Skeletal muscle satellite cell (primary cell): ENCODE measurements around the gene SLC9A3.

Experiments used
- H3K27me3 ChIP-seq: 2 replicates; pipeline ENCODE4 v1.7.0; 2013; ENCODE audit warnings: low read length; ENCODE audit not compliant: control insufficient read depth, insufficient read depth
- H3K36me3 ChIP-seq: 2 replicates; pipeline ENCODE4 v1.7.0; 2013; ENCODE audit warnings: mild to moderate bottlenecking, control low read depth, low read length; ENCODE audit not compliant: insufficient read depth
- H3K4me1 ChIP-seq: 2 replicates; pipeline ENCODE4 v1.7.0; 2013; ENCODE audit warnings: low read length; ENCODE audit not compliant: control insufficient read depth, insufficient read depth
- H3K4me2 ChIP-seq: 2 replicates; pipeline ENCODE4 v1.7.0; 2013; ENCODE audit warnings: mild to moderate bottlenecking, low read length
- H3K4me3 ChIP-seq: 2 replicates; pipeline ENCODE4 v1.7.0; 2013; ENCODE audit warnings: low read length
- H3K9ac ChIP-seq: 2 replicates; pipeline ENCODE4 v1.7.0; 2013; ENCODE audit warnings: mild to moderate bottlenecking, low read depth, low read length, moderate library complexity
- H3K9me3 ChIP-seq: replicated peaks from 2 replicates; pipeline ENCODE4 v1.7.0; 2013; ENCODE audit warnings: mild to moderate bottlenecking, control low read depth, low read length

Gene SLC9A3

GRCh38 chr5:497090-497700 lies 27.1 kb downstream of the SLC9A3 start:
- H3K4me3 ChIP-seq: no peak overlapping the region
- no peak overlapping the region for H3K9ac ChIP-seq
- no peaks in the 10 kb centered on the region for H3K4me1 ChIP-seq
- no peaks in the 10 kb centered on the region for H3K36me3 ChIP-seq
- peaks cover 57% of the 10 kb centered on the region for H3K27me3 ChIP-seq
- H3K4me2 ChIP-seq: no peak overlapping the region
- H3K9me3 ChIP-seq: no peaks in the 10 kb centered on the region

- H3K36me3 ChIP-seq: no peaks in the 10 kb centered on the region
- H3K4me3 ChIP-seq: no peak overlapping the region
- H3K27me3 ChIP-seq: peaks cover 54% of the 10 kb centered on the region
- H3K4me2 ChIP-seq: no peak overlapping the region
- no peaks in the 10 kb centered on the region for H3K9me3 ChIP-seq
- H3K4me1 ChIP-seq: no peaks in the 10 kb centered on the region
- no peak overlapping the region for H3K9ac ChIP-seq
Observed at GRCh38 chr5:496028-496427, 28.2 kb downstream of the SLC9A3 start.

- Histone ChIP-seq H3K27me3 (peaks cover 59% of the 10 kb centered on the region), H3K4me2 (no peak overlapping the region), H3K9me3 (no peaks in the 10 kb centered on the region), H3K9ac (no peak overlapping the region), H3K4me1 (no peaks in the 10 kb centered on the region), H3K36me3 (no peaks in the 10 kb centered on the region), H3K4me3 (no peak overlapping the region)
Observed at GRCh38 chr5:494667-495255, 29.5 kb downstream of the SLC9A3 start.

- H3K9me3 ChIP-seq: no peaks in the 10 kb centered on the region
- no peak overlapping the region for H3K9ac ChIP-seq
- peaks cover 57% of the 10 kb centered on the region for H3K27me3 ChIP-seq
- H3K4me3 ChIP-seq: no peak overlapping the region
- H3K4me1 ChIP-seq: no peaks in the 10 kb centered on the region
- no peak overlapping the region for H3K4me2 ChIP-seq
- no peaks in the 10 kb centered on the region for H3K36me3 ChIP-seq
Observed at GRCh38 chr5:493758-494157, 30.5 kb downstream of the SLC9A3 start.

- Histone ChIP-seq H3K9ac (no peak overlapping the region), H3K4me2 (no peak overlapping the region), H3K4me1 (no peaks in the 10 kb centered on the region), H3K4me3 (no peak overlapping the region), H3K9me3 (no peaks in the 10 kb centered on the region), H3K27me3 (peaks cover 54% of the 10 kb centered on the region), H3K36me3 (no peaks in the 10 kb centered on the region)
Observed at GRCh38 chr5:493119-493701, 31.0 kb downstream of the SLC9A3 start.

- H3K4me1 ChIP-seq: no peaks in the 10 kb centered on the region
- H3K27me3 ChIP-seq: peaks cover 54% of the 10 kb centered on the region
- no peak overlapping the region for H3K9ac ChIP-seq
- no peaks in the 10 kb centered on the region for H3K36me3 ChIP-seq
- H3K4me2 ChIP-seq: no peak overlapping the region
- no peaks in the 10 kb centered on the region for H3K9me3 ChIP-seq
- H3K4me3 ChIP-seq: no peak overlapping the region
Observed at GRCh38 chr5:492314-492893, 31.8 kb downstream of the SLC9A3 start.

GRCh38 chr5:491856-492155 lies 32.4 kb downstream of the SLC9A3 start:
- no peak overlapping the region for H3K4me2 ChIP-seq
- no peaks in the 10 kb centered on the region for H3K9me3 ChIP-seq
- H3K27me3 ChIP-seq: peaks cover 54% of the 10 kb centered on the region
- no peak overlapping the region for H3K4me3 ChIP-seq
- no peak overlapping the region for H3K9ac ChIP-seq
- no peaks in the 10 kb centered on the region for H3K36me3 ChIP-seq
- no peaks in the 10 kb centered on the region for H3K4me1 ChIP-seq

- peaks cover 52% of the 10 kb centered on the region for H3K27me3 ChIP-seq
- H3K4me2 ChIP-seq: no peak overlapping the region
- no peak overlapping the region for H3K4me3 ChIP-seq
- no peaks in the 10 kb centered on the region for H3K4me1 ChIP-seq
- no peaks in the 10 kb centered on the region for H3K36me3 ChIP-seq
- H3K9ac ChIP-seq: no peak overlapping the region
- no peaks in the 10 kb centered on the region for H3K9me3 ChIP-seq
Observed at GRCh38 chr5:491119-491855, 33.0 kb downstream of the SLC9A3 start.

- Histone ChIP-seq H3K4me1 (no peaks in the 10 kb centered on the region), H3K9ac (no peak overlapping the region), H3K27me3 (peaks cover 53% of the 10 kb centered on the region), H3K36me3 (no peaks in the 10 kb centered on the region), H3K9me3 (no peaks in the 10 kb centered on the region), H3K4me3 (no peak overlapping the region), H3K4me2 (no peak overlapping the region)
Observed at GRCh38 chr5:490116-491106, 33.8 kb downstream of the SLC9A3 start.

GRCh38 chr5:489689-490080 lies 34.6 kb downstream of the SLC9A3 start:
- H3K9ac ChIP-seq: no peak overlapping the region
- H3K4me1 ChIP-seq: no peaks in the 10 kb centered on the region
- peaks cover 58% of the 10 kb centered on the region for H3K27me3 ChIP-seq
- H3K36me3 ChIP-seq: no peaks in the 10 kb centered on the region
- H3K4me2 ChIP-seq: no peak overlapping the region
- no peaks in the 10 kb centered on the region for H3K9me3 ChIP-seq
- no peak overlapping the region for H3K4me3 ChIP-seq
